K562 (cell line): Measurements from ENCODE around the gene MAPT. TPM values are rescaled to one million over a fixed set of nuclear protein-coding genes. Genes with fewer than 3 reads are reported as not detected.

Experiments used
- COPS2 ChIP-seq: fragments of 450-650 bp; conservative IDR thresholded peaks from 2 replicates; pipeline ENCODE4 v1.6.1; 2016; ENCODE audit warnings: mild to moderate bottlenecking, moderate library complexity
- E2F4 ChIP-seq: sonication (generic); formaldehyde crosslinking; IDR thresholded peaks from 2 replicates; pipeline ENCODE4 v1.8.0; 2022; ENCODE audit warnings: mild to moderate bottlenecking, low read depth, missing genetic modification reagents
- GMEB1 ChIP-seq: fragments of 250-450 bp; sonication (Bioruptor Pico); IDR thresholded peaks from 2 replicates; pipeline ENCODE4 v1.4.0; 2020; ENCODE audit warnings: mild to moderate bottlenecking
- IFI16 ChIP-seq: fragments of 250-450 bp; sonication (Bioruptor Pico); IDR thresholded peaks from 2 replicates; pipeline ENCODE4 v2.1.2; 2022; ENCODE audit warnings: mild to moderate bottlenecking, inconsistent platforms
- KDM4B ChIP-seq, 2 experiments: fragments of 450-650 bp in 1 of 2; sonication (generic) in 1 of 2; IDR thresholded peaks; 2 replicates each; pipeline ENCODE4 v1.6.1; 2016 to 2017; ENCODE audit warnings: borderline replicate concordance in 2 of 2, antibody characterized with exemption in 1 of 2, low read depth in 1 of 2, mild to moderate bottlenecking in 1 of 2
- PML ChIP-seq: IDR thresholded peaks from 2 replicates; pipeline ENCODE4 v1.6.1; 2012; ENCODE audit warnings: low read length, inconsistent platforms
- RBFOX2 ChIP-seq: fragments of 200-400 bp; formaldehyde crosslinking; IDR thresholded peaks from 2 replicates; pipeline ENCODE4 v1.6.1; 2017; ENCODE audit warnings: low read depth, mild to moderate bottlenecking, low read length, moderate library complexity
- SRSF7 ChIP-seq: fragments of 200-400 bp; formaldehyde crosslinking; optimal IDR thresholded peaks from 2 replicates; pipeline ENCODE3; 2017; ENCODE audit warnings: mild to moderate bottlenecking, low read depth, low read length
- STAT5A ChIP-seq: IDR thresholded peaks from 2 replicates; pipeline ENCODE4 v1.6.1; 2012; ENCODE audit warnings: low read length, inconsistent platforms, borderline replicate concordance
- TFAM ChIP-seq: fragments of 250-450 bp; sonication (Bioruptor Pico); conservative IDR thresholded peaks from 2 replicates; pipeline ENCODE4 v1.5.0; 2021; ENCODE audit warnings: mild to moderate bottlenecking, moderate library complexity
- ZNF174 ChIP-seq: fragments of 250-450 bp; sonication (Bioruptor Pico); IDR thresholded peaks from 2 replicates; pipeline ENCODE4 v1.4.0; 2020; ENCODE audit warnings: mild to moderate bottlenecking
- ZNF253 ChIP-seq: fragments of 250-450 bp; sonication (Bioruptor Pico); conservative IDR thresholded peaks from 2 replicates; pipeline ENCODE4 v1.6.1; 2021; ENCODE audit warnings: mild to moderate bottlenecking
- ZNF561 ChIP-seq: fragments of 450-650 bp; formaldehyde crosslinking; conservative IDR thresholded peaks from 2 replicates; pipeline ENCODE4 v1.4.0; 2020; ENCODE audit warnings: mild to moderate bottlenecking, moderate library complexity
- polyA plus RNA-seq, 8 experiments: library from polyadenylated mRNA; depleted of rRNA in 4 of 8; stranded (reverse) in 5 of 8; unstranded in 3 of 8; fragments of >200 nt; fragmentation: Nextera tagmentation in 2 of 8; fragmentation: Illumina TruSeq in 1 of 8; extraction: Ambion mirVana in 2 of 8; extraction: Trizol in 1 of 8; gene quantifications; 2 replicates each; pipeline versions ENCODE4 v1.2.1 to v1.2.3, GENCODE V29; 2011 to 2014; ENCODE audit warnings: inconsistent platforms in 1 of 8, missing spikeins in 1 of 8
- total RNA-seq, 7 experiments: library from RNA; depleted of rRNA in 6 of 7; stranded (reverse); fragments of >200 nt in 6 of 7; fragmentation: Illumina TruSeq in 2 of 7; extraction: Trizol in 2 of 7; gene quantifications; 2 replicates each; pipeline versions ENCODE4 v1.2.1 to v1.2.3, GENCODE V29; 2011 to 2021; ENCODE audit warnings: low replicate concordance in 1 of 7
- TF ChIP-seq, protein P1 (sequence below): sonication (generic); formaldehyde crosslinking; IDR thresholded peaks from 2 replicates; pipeline ENCODE4 v1.8.1; 2022; ENCODE audit warnings: missing genetic modification reagents

MAPT gene
- total and polyA plus RNA-seq, 9 of the 15 experiments (the other 6 are each of a cell fraction or from before 2014, with no cell fraction given), result 0.04 to 1.1 (median 0.36) TPM

GRCh38 chr17:46029627-46030026 lies 135.3 kb downstream of the MAPT start (continued):
- no peak for TF ChIP-seq E2F4 (CRISPR knock-in tag)
- TF ChIP-seq ZNF253 (CRISPR knock-in tag), result no peak
- TF ChIP-seq IFI16 (CRISPR knock-in tag), result no peak
- no peak for TF ChIP-seq ZNF174 (CRISPR knock-in tag)
- TF ChIP-seq, protein P1, sequence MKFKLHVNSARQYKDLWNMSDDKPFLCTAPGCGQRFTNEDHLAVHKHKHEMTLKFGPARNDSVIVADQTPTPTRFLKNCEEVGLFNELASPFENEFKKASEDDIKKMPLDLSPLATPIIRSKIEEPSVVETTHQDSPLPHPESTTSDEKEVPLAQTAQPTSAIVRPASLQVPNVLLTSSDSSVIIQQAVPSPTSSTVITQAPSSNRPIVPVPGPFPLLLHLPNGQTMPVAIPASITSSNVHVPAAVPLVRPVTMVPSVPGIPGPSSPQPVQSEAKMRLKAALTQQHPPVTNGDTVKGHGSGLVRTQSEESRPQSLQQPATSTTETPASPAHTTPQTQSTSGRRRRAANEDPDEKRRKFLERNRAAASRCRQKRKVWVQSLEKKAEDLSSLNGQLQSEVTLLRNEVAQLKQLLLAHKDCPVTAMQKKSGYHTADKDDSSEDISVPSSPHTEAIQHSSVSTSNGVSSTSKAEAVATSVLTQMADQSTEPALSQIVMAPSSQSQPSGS (CRISPR knock-in tag), result no peak
- TF ChIP-seq SRSF7, result no peak
- no peak for TF ChIP-seq PML
- no peak for TF ChIP-seq RBFOX2
- no peak for TF ChIP-seq STAT5A
- no peak for TF ChIP-seq ZNF561 (CRISPR knock-in tag)
- TF ChIP-seq COPS2, result no peak
- no peak for TF ChIP-seq GMEB1 (CRISPR knock-in tag)
- no peak for TF ChIP-seq KDM4B (IDR thresholded peaks at IDR 0.05; ENCODE audit: borderline replicate concordance in 2 of 2, low read depth in 1 of 2)
- TF ChIP-seq TFAM (CRISPR knock-in tag), result no peak
